Stimulated activated CD4-positive, alpha-beta T cell treated with anti-CD3 and anti-CD28 coated beads, Interleukin-12 subunit alpha, Interleukin-12 subunit beta, amount 100 ng/mL, for 4 hours (primary cell): ENCODE results near the gene FTCD.
"Not testable (repeated sequence)": the region's sequence is repeated elsewhere in the genome, so short reads cannot be mapped to it uniquely, and the experiment has no call there.

Source experiments
- DNase-seq: peaks from one replicate; pipeline ENCODE4 v3.0.0-alpha.2; 2020

Gene FTCD

GRCh38 chr21:46187814-46188213, 32.4 kb upstream of the FTCD start:
- DNase-seq = no peak

GRCh38 chr21:46187261-46187660, 31.9 kb upstream of the FTCD start:
- DNase-seq = no peak

- no peak for DNase-seq
Measured at GRCh38 chr21:46185716-46186115, 30.3 kb upstream of the FTCD start.

- DNase-seq = peak; percentile 62
Measured at GRCh38 chr21:46184625-46185555, 29.5 kb upstream of the FTCD start.

GRCh38 chr21:46183910-46184624, 28.7 kb upstream of the FTCD start, which contains the start of gene SPATC1L:
TSS of gene SPATC1L (minus strand) at chr21:46184459. CDS start at chr21:46182816, 1,643 bp downstream.
- peak; percentile 42 for DNase-seq

GRCh38 chr21:46183337-46183909, 28.0 kb upstream of the FTCD start:
- not testable (repeated sequence) for DNase-seq

GRCh38 chr21:46182548-46183336, 27.4 kb upstream of the FTCD start:
- DNase-seq = no peak

GRCh38 chr21:46181953-46182547, 26.7 kb upstream of the FTCD start:
- no peak for DNase-seq

- no peak for DNase-seq
Measured at GRCh38 chr21:46181436-46181835, 26.1 kb upstream of the FTCD start.

GRCh38 chr21:46180778-46181391, 25.5 kb upstream of the FTCD start:
- no peak for DNase-seq

- no peak for DNase-seq
Measured at GRCh38 chr21:46180079-46180722, 24.8 kb upstream of the FTCD start.

- DNase-seq = no peak
Measured at GRCh38 chr21:46179708-46180078, 24.3 kb upstream of the FTCD start.

- DNase-seq = no peak
Measured at GRCh38 chr21:46178961-46179360, 23.6 kb upstream of the FTCD start.

- DNase-seq = not testable (repeated sequence)
Measured at GRCh38 chr21:46176443-46177129, 21.2 kb upstream of the FTCD start.

GRCh38 chr21:46173573-46173972, 18.2 kb upstream of the FTCD start:
- DNase-seq = no peak

GRCh38 chr21:46172863-46173528, 17.6 kb upstream of the FTCD start:
- no peak for DNase-seq

- no peak for DNase-seq
Measured at GRCh38 chr21:46171996-46172862, 16.9 kb upstream of the FTCD start.

GRCh38 chr21:46171585-46171984, 16.2 kb upstream of the FTCD start:
- no peak for DNase-seq
